H4 (cell line): Measurements from ENCODE around the gene MRPS27. TPM values are rescaled to one million over a fixed set of nuclear protein-coding genes. Genes with fewer than 3 reads are reported as not detected.

ENCODE experiments used
- DNase-seq: peaks from one replicate; pipeline ENCODE4 v3.0.0-alpha.2; 2015; ENCODE audit warnings: low spot score
- total RNA-seq: library from RNA; depleted of rRNA; stranded (reverse); fragments of >200 nt; shearing (Covaris generic); gene quantifications from 2 replicates; pipeline ENCODE4 v1.2.3, GENCODE V29; 2014

MRPS27 gene
- total RNA-seq, 1 experiment from 2014 or later: 88.0 TPM

DNA sequence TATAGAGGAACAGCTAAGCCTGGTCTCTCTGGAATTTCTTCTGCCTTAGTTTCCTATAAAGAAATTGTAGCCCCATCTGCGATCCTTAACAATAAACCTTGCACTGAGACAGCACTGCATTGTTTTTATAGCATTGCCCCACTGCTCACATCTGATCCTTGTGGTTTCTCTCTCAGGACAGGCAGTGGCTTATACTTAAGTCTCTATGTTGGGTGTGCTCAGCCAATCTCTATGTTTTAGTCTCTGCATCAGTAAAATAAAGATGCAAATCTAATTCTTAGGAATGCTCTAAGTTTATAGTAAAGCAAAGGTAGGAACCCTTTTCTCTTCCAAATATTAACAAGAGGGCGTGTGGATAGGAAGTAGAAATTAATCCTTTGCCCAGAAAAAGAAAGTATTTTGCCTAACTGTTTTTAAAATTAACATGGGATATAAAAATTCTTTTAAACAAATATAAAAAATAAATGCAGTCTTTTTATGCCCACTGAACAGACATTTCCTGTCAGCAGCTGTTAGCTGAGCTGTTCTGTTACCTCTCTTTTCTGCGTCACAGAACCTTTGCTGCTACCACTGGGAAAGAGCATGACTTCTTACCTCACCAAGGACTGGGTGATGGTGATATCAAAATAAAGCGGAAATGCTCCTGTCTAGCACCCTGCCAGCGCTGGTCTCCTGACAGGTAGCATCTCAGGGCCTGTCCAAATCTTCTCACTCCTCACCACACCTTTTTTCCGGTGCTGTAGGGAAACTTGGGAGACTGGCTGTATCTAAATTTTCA is 29.5 kb downstream of the MRPS27 start:
- DNase-seq: no peak

- no peak for DNase-seq
These were observed 31.1 kb downstream of the MRPS27 start for GRCh38 chr5:72288924-72289323.

DNA sequence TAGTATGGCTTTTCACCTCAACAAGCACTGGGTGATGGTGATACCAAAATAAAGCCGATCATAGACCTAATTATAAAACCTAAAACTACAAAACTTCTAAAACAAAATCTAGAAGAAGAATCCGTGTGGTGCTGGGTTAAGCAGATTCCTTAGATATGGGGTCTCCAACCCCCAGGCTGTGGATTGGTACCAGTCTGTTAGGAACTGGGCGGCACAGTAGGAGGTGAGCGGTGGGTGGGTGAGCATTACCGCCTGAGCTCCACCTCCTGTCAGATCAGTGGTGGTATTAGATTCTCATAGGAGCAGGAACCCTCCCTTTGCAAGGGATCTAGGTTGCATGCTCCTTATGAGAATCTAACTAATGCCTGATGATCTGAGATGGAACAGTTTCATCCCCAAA is 33.2 kb downstream of the MRPS27 start:
- DNase-seq: no peak

GRCh38 chr5:72285424-72285821 is 34.6 kb downstream of the MRPS27 start:
- no peak for DNase-seq

GRCh38 chr5:72284559-72285423 is 35.2 kb downstream of the MRPS27 start:
- DNase-seq: no peak

DNA sequence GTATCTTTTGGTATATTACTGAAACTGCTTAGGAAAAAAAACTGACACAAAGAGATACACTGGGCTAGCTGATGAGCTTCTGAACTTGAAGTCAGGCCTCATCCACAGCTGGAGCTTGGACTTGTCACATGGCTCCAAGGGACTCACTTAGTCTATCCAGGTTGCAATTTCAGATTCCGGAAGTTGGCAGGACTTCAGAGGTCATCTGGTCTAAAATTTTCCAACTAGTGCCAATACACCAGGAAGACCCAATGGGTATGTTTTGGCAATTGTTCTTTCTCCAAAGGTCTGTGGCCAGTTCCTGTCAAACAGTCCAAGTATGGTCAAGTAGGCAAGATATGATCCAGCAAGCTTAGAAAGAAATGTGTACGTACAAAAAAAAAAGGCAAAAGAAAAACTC is 36.7 kb downstream of the MRPS27 start:
- no peak for DNase-seq

DNA sequence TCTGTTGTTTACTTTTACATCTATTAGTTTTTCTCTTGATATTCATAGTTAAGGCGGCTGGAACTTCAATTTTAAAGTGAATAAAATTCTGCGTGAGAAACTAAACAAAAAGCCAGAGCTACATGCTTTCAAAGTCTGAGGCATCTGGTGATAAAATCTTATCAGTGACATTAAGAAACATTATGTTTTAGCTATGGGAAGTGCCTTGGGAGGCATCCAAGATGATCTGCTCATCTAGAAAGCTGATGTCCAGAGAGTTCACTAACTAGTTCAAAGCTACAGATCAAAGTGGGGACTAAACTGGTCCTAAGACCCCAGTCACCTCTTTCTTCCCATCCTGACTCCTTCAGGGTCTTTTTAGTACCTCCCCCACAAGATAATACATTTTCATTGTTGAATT is 37.2 kb downstream of the MRPS27 start:
- DNase-seq: no peak

- peak; percentile 72 for DNase-seq
These were observed 38.1 kb downstream of the MRPS27 start for GRCh38 chr5:72281764-72282499.

DNA sequence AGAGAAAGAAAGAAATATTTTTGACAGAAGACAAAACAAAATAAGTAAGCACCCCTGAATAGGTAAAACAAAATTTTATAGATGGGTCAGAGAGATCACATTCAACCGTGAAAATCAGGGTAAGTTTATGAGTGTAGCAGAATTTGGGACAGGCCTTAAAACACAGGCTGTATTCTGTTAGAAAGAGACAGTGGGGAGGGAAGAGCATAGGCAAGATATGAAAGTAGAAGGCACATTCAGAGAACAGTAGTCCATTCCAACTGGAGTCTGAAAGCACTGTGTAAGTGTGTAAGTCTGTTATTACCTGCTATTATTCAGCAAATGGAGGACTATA is 38.6 kb downstream of the MRPS27 start:
- no peak for DNase-seq

DNA sequence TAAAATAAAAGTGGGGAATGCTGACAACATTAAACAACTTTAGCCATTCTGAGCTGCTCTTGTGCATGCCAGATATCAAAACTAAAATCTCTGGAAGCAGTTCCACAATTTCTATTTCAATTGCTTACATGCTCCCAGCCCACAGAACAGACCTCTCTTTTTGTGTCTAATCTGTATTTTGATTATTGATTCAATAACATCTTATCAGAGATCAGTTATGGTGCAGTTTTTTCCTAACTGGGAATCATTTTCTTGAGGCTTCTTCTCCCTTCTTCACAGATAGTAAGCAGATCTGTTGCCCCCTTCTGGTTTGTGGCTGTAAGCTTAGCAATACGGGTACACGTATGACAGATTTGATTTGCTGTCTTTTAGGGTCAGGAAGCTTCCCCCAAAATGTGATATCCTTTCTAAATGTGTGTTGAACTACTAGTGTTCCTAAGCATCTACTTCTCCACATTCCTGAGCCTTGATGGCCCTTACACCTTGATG is 39.4 kb downstream of the MRPS27 start:
- DNase-seq: peak; percentile 34

GRCh38 chr5:72276219-72276752 is 43.8 kb downstream of the MRPS27 start:
- DNase-seq: no peak

- no peak for DNase-seq
These were observed 46.5 kb downstream of the MRPS27 start for GRCh38 chr5:72273547-72273946.

DNA sequence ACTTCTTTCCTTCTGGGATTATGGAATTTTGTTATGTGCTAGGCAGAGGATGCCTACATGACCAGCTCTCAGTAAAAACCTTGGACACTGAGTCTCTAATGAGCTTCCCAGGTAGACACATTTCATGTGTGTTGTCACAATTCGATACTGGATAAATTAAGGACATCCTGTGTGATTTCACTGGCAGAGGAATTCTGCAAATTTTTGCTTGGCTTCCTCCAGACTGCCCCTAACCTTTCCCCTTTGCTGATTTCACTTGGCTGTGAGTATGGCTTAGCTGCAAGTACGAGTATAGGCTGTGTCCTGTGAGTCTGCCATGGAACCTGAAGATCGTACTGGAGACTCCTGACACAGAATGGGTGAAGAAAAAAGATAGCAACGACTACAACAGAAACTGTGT is 47.6 kb downstream of the MRPS27 start:
- no peak for DNase-seq

- DNase-seq: no peak
These were observed 48.3 kb downstream of the MRPS27 start for GRCh38 chr5:72271702-72272101.

DNA sequence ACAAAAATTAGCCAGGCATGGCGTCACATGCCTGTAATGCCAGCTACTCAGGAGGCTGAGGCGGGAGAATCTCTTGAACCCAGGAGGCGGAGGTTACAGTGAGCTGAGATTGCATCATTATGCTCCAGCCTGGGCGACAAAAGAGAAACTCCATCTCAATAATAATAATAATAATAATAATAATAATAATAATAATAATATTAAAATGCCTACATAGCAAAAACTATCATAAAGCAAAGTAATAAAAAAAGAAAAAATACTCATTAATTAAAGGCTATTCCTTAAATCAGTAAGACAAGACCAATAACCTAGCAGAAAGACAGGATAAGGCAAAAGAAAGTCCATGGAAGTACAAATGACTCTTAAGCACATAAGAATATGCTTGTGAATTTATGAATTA is 50.0 kb downstream of the MRPS27 start:
- no peak for DNase-seq

DNA sequence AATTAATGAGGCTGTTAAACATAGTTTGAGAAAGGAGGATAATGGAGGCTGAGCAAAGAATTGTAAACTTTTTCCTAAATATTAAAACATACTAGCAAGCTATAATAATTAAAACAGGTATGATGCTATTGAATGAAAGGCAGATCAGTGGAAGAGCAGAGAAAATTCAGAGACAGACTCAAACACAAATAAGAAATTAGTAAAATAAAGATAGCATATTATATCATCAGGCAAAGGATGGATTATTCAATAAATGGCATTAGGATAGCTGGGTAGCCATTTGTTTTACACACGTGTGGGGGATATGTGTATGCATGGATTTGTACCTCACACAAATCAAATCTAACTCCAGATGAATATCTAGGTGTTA is 50.6 kb downstream of the MRPS27 start:
- DNase-seq: no peak

DNA sequence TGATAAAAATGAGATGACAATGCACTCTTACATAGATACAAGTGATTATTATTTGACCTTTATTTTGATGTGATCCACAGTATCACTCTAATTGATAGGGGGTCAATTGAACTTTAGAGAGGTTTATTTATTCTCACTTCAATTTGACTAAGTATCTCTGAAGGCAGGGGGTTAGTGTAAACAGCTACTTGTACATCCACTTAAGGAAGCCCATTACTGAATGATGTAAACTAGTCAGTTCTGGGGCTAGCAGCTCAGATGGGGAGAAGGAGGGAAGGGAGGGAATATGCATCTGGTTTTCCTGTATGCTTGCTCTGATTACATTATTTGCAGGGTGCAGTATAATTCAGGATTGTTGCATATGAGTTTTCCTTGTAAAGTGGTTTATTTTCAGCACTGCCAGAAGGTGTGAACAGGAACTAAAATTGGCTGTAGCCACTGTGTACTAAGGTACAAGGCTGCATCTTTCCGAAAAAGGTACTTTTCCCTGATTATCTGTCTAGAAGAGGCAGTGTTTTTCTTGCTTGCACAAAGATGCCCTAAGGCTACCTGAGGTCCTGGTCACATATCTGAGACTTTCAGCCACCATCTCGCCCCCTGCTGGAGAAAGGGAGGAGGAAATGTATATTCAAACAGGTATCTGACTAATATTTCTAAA is 51.2 kb downstream of the MRPS27 start:
- peak; percentile 58 for DNase-seq

- DNase-seq: no peak
These were observed 51.8 kb downstream of the MRPS27 start for GRCh38 chr5:72268260-72268659.

- DNase-seq: no peak
These were observed 52.4 kb downstream of the MRPS27 start for GRCh38 chr5:72267685-72268084.

DNA sequence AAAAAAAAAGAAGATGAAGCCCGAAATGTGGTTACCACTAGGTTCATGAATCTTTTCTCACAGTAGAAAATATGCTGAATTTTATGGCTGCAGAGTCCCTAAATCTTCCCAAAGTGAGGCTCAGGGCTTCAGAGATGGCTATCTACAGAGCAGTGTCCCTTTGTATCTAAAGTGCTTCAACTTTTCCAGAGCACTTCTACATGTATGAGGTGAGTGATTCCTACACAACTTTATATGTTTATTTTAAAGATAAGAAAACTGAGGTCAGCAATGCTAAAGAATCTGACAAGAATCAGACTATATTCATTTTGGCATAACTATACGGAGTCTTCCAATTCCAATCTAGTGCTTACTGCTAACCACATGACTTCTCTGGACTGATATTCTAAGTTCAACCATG is 53.2 kb downstream of the MRPS27 start:
- DNase-seq: no peak

GRCh38 chr5:72265032-72265877 is 54.8 kb downstream of the MRPS27 start:
- no peak for DNase-seq
